ENCODE data around the gene POC5. TPM values are rescaled to one million over a fixed set of nuclear protein-coding genes. Genes with fewer than 3 reads are reported as not detected.

Gene POC5
- total RNA-seq, 1 experiment from 2014 or later, result 9.7 TPM

DNA sequence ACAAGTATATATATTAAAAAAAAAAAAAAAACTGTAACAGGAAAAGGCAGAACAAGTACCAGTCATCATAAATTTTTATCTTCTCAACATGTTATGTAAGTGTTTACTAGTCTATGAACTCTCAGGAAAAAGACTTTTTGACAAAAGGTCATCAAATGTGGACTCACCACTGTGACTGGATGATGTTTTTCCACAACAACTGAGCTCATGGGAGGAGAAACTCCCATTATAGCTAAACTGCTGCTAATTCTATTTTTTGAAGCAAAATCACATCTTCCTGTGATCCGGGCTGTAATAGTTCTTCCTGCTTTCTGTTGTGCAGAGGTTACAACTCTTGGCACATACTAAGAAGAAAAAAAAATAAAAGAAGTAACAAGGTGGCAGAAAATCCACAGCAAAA lies 39.6 kb downstream of the POC5 start:
- ChIA-PET CTCF (no interaction called here), POLR2A (ENCODE audit: unreplicated experiment) (no interaction called here)
- no TSS peak for BruUV-seq (replicated peaks)
- no peaks in the 10 kb centered on the region for H3K79me2 ChIP-seq (ENCODE audit: low read length)
- no peaks in the 10 kb centered on the region for H4K20me1 ChIP-seq (ENCODE audit: low read length)
- H2AFZ ChIP-seq (ENCODE audit: low read length), result no peak overlapping the region
- peaks cover 18% of the 10 kb centered on the region; the same call in 1 of the 2 replicates for H3K36me3 ChIP-seq (ENCODE audit: low read depth, low read length)
- intact Hi-C loops (cut with micrococcal nuclease), result no loop called here
- no peak overlapping the region for H3K4me2 ChIP-seq (ENCODE audit: low read length)
- H3K9me3 ChIP-seq (ENCODE audit: low read length), result no peaks in the 10 kb centered on the region
- DNase-seq, result no peak
- no peak overlapping the region for H3K4me3 ChIP-seq (ENCODE audit: low read length)
- no peak overlapping the region for H3K27ac ChIP-seq (ENCODE audit: low read length)
- TF ChIP-seq EZH2phosphoT487 (IDR thresholded peaks at IDR 0.05; ENCODE audit: borderline replicate concordance, low read length) (no peak), EZH2 (IDR thresholded peaks at IDR 0.05; ENCODE audit: low read length, unreplicated experiment) (no peak)
- TF ChIP-seq, protein P1, sequence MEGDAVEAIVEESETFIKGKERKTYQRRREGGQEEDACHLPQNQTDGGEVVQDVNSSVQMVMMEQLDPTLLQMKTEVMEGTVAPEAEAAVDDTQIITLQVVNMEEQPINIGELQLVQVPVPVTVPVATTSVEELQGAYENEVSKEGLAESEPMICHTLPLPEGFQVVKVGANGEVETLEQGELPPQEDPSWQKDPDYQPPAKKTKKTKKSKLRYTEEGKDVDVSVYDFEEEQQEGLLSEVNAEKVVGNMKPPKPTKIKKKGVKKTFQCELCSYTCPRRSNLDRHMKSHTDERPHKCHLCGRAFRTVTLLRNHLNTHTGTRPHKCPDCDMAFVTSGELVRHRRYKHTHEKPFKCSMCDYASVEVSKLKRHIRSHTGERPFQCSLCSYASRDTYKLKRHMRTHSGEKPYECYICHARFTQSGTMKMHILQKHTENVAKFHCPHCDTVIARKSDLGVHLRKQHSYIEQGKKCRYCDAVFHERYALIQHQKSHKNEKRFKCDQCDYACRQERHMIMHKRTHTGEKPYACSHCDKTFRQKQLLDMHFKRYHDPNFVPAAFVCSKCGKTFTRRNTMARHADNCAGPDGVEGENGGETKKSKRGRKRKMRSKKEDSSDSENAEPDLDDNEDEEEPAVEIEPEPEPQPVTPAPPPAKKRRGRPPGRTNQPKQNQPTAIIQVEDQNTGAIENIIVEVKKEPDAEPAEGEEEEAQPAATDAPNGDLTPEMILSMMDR (conservative IDR thresholded peaks at IDR 0.05; ENCODE audit: low read depth, low read length), result no peak
- H3K4me1 ChIP-seq (ENCODE audit: insufficient read depth, low read length), result peaks cover 6% of the 10 kb centered on the region
- H3K27me3 ChIP-seq (ENCODE audit: low read length), result no peaks in the 10 kb centered on the region
- H3F3A ChIP-seq (ENCODE audit: low read length, unreplicated experiment), result no peaks in the 10 kb centered on the region
- ATAC-seq, result no peak
- no peak overlapping the region for H3K9ac ChIP-seq (ENCODE audit: low read length)
- H3K9me2 ChIP-seq (replicated peaks; ENCODE audit: low read length), result no peaks in the 10 kb centered on the region

DNA sequence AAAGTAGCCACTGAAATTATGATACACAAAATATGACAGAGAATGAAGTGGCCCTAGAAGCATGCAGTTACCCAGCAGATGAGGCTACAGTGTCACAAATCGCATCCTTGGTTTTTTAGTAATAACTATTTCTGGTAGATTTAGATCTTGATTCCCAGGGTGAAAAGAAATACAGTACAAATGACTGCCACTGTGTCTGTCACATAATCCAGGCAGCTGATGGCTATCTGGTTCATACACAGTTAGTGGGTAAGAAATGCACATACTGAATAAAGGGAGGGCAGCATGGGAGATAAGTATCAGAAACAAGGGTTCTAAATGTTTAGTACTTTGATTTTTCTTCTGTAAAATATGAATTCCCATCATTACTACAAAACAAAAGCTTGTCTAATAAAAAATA lies 41.5 kb downstream of the POC5 start:
- no peak overlapping the region for H3K4me3 ChIP-seq (ENCODE audit: low read length)
- no peak for DNase-seq
- H3F3A ChIP-seq (ENCODE audit: low read length, unreplicated experiment), result no peaks in the 10 kb centered on the region
- H3K4me2 ChIP-seq (ENCODE audit: low read length), result no peak overlapping the region
- H3K9me2 ChIP-seq (replicated peaks; ENCODE audit: low read length), result no peaks in the 10 kb centered on the region
- peaks cover 2% of the 10 kb centered on the region for H3K4me1 ChIP-seq (ENCODE audit: insufficient read depth, low read length)
- H3K36me3 ChIP-seq (ENCODE audit: low read depth, low read length), result peaks cover 18% of the 10 kb centered on the region; the same call in 1 of the 2 replicates
- ATAC-seq, result no peak
- no peaks in the 10 kb centered on the region for H3K9me3 ChIP-seq (ENCODE audit: low read length)
- no peaks in the 10 kb centered on the region for H3K79me2 ChIP-seq (ENCODE audit: low read length)
- CTCF ChIA-PET, result no interaction called here
- intact Hi-C loops (cut with micrococcal nuclease), result no loop called here
- H4K20me1 ChIP-seq (ENCODE audit: low read length), result no peaks in the 10 kb centered on the region
- BruUV-seq (replicated peaks), result no TSS peak
- H3K9ac ChIP-seq (ENCODE audit: low read length), result no peak overlapping the region
- no peak overlapping the region for H2AFZ ChIP-seq (ENCODE audit: low read length)
- TF ChIP-seq, protein P1 (conservative IDR thresholded peaks at IDR 0.05; ENCODE audit: low read depth, low read length), result no peak
- TF ChIP-seq EZH2phosphoT487 (IDR thresholded peaks at IDR 0.05; ENCODE audit: borderline replicate concordance, low read length) (no peak), EZH2 (IDR thresholded peaks at IDR 0.05; ENCODE audit: low read length, unreplicated experiment) (no peak)
- POLR2A ChIA-PET (ENCODE audit: unreplicated experiment), result no interaction called here
- no peaks in the 10 kb centered on the region for H3K27me3 ChIP-seq (ENCODE audit: low read length)
- no peak overlapping the region for H3K27ac ChIP-seq (ENCODE audit: low read length)

DNA sequence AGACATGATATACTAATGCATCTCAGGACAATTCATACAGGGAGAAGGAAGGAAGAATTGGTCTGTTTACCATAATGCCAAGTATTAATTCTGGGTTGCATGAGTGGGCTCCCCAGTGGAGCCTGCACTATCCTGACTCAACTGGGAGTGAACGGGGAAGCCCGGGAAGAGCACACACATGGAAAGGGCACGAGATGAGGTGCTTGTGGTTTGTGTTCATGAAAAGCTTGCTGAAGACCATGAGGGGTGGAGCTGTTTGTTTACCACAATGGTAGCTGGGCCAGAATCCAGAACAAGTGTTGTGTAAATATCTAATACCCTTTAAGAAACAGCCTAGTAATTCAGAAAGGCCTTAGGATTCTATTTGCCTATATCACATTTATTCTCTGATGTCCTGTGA lies 44.6 kb downstream of the POC5 start:
- no peak overlapping the region for H3K9ac ChIP-seq (ENCODE audit: low read length)
- no peak overlapping the region for H2AFZ ChIP-seq (ENCODE audit: low read length)
- peaks cover 16% of the 10 kb centered on the region for H3K4me1 ChIP-seq (ENCODE audit: insufficient read depth, low read length)
- H3K79me2 ChIP-seq (ENCODE audit: low read length), result no peaks in the 10 kb centered on the region
- H3K27ac ChIP-seq (ENCODE audit: low read length), result no peak overlapping the region
- H3K9me3 ChIP-seq (ENCODE audit: low read length), result no peaks in the 10 kb centered on the region
- BruUV-seq (replicated peaks), result no TSS peak
- DNase-seq (no peak), ATAC-seq (no peak)
- no peak overlapping the region for H3K4me2 ChIP-seq (ENCODE audit: low read length)
- H3K4me3 ChIP-seq (ENCODE audit: low read length), result no peak overlapping the region
- no peaks in the 10 kb centered on the region for H3K27me3 ChIP-seq (ENCODE audit: low read length)
- intact Hi-C loops (cut with micrococcal nuclease), result no loop called here
- no peaks in the 10 kb centered on the region for H4K20me1 ChIP-seq (ENCODE audit: low read length)
- H3F3A ChIP-seq (ENCODE audit: low read length, unreplicated experiment), result no peaks in the 10 kb centered on the region
- H3K36me3 ChIP-seq (ENCODE audit: low read depth, low read length), result peaks cover 14% of the 10 kb centered on the region; the same call in 1 of the 2 replicates
- CTCF ChIA-PET, result no interaction called here
- POLR2A ChIA-PET (ENCODE audit: unreplicated experiment), result no interaction called here
- TF ChIP-seq, protein P1 (conservative IDR thresholded peaks at IDR 0.05; ENCODE audit: low read depth, low read length), result no peak
- no peaks in the 10 kb centered on the region for H3K9me2 ChIP-seq (replicated peaks; ENCODE audit: low read length)

All from PC-3 (cell line).